Vagina (tissue), 2 donors: Measurements from ENCODE around the gene KCNG3.

ENCODE experiments used
- CTCF ChIP-seq, 3 experiments: fragments of 450-650 bp in 2 of 3; fragments of 200-600 bp in 1 of 3; sonication (generic) in 1 of 3; IDR thresholded peaks; one replicate each; pipeline ENCODE4 v1.5.1; 2017 to 2019; ENCODE audit warnings: antibody characterized with exemption in 3 of 3, mild to moderate bottlenecking in 2 of 3, moderate library complexity in 2 of 3
- POLR2A ChIP-seq, 2 donors: fragments of 450-650 bp; IDR thresholded peaks; one replicate each; pipeline ENCODE4 v1.6.1; 2017; ENCODE audit warnings: antibody characterized with exemption in 2 of 2, mild to moderate bottlenecking in 2 of 2, moderate library complexity in 2 of 2
- POLR2AphosphoS5 ChIP-seq, 2 donors: sonication (generic); formaldehyde crosslinking; IDR thresholded peaks; one replicate each; pipeline ENCODE4 v1.9.0; 2017; ENCODE audit warnings: antibody characterized with exemption in 2 of 2, mild to moderate bottlenecking in 2 of 2, low read depth in 1 of 2; ENCODE audit not compliant: insufficient read depth in 1 of 2

- TF ChIP-seq CTCF (IDR thresholded peaks at IDR 0.05) (no peak), POLR2A (IDR thresholded peaks at IDR 0.05) (no peak), POLR2AphosphoS5 (IDR thresholded peaks at IDR 0.05; ENCODE audit: insufficient read depth in 1 of 2, low read depth in 1 of 2) (no peak)
Observed at GRCh38 chr2:42452545-42452944, 41.2 kb downstream of the KCNG3 start.
